HTR-8/SVneo (cell line): ENCODE measurements around the gene JAK1.
A peak's percentile ranks its signal among the peaks of the same experiment; 100 is the strongest.

ENCODE experiments used
- DNase-seq: peaks from one replicate; pipeline ENCODE4 v3.0.0; 2011; ENCODE audit warnings: low spot score, mixed read lengths; ENCODE audit not compliant: insufficient read length
- FAIRE-seq: peaks from 2 replicates; lab custom pipeline; 2011; peaks lifted over from hg19 to GRCh38; lab: Jason Lieb, UNC

The JAK1 gene

GRCh38 chr1:64955097-64956009 lies 11.0 kb downstream of the JAK1 start:
- FAIRE-seq: no peak
- DNase-seq: no peak

- FAIRE-seq: no peak
- DNase-seq: no peak
These were observed 13.1 kb downstream of the JAK1 start for GRCh38 chr1:64953241-64953640.

- DNase-seq: no peak
- FAIRE-seq: no peak
These were observed 16.0 kb downstream of the JAK1 start for GRCh38 chr1:64950284-64950809.

GRCh38 chr1:64948905-64949833 lies 17.2 kb downstream of the JAK1 start:
- FAIRE-seq (no peak), DNase-seq (no peak)

- DNase-seq (no peak), FAIRE-seq (no peak)
These were observed 18.1 kb downstream of the JAK1 start for GRCh38 chr1:64948216-64948615.

- DNase-seq (no peak), FAIRE-seq (no peak)
These were observed 19.4 kb downstream of the JAK1 start for GRCh38 chr1:64946916-64947315.

- DNase-seq (no peak), FAIRE-seq (no peak)
These were observed 21.4 kb downstream of the JAK1 start for GRCh38 chr1:64944913-64945312.

GRCh38 chr1:64942675-64943074 lies 23.7 kb downstream of the JAK1 start:
- no peak for FAIRE-seq

GRCh38 chr1:64942118-64942517 lies 24.2 kb downstream of the JAK1 start:
- FAIRE-seq (no peak), DNase-seq (no peak)

More at GRCh38 chr1:64942675-64943074, 23.7 kb downstream of the JAK1 start:
- no peak for DNase-seq

GRCh38 chr1:64941461-64942117 lies 24.8 kb downstream of the JAK1 start:
- FAIRE-seq (no peak), DNase-seq (no peak)

GRCh38 chr1:64940025-64940424 lies 26.3 kb downstream of the JAK1 start:
- FAIRE-seq (no peak), DNase-seq (no peak)

- no peak for DNase-seq
- no peak for FAIRE-seq
These were observed 27.4 kb downstream of the JAK1 start for GRCh38 chr1:64938991-64939390.

GRCh38 chr1:64936956-64937355 lies 29.4 kb downstream of the JAK1 start:
- FAIRE-seq (no peak), DNase-seq (no peak)

- DNase-seq: no peak
- FAIRE-seq: no peak
These were observed 30.7 kb downstream of the JAK1 start for GRCh38 chr1:64935551-64936155.

- FAIRE-seq (no peak), DNase-seq (no peak)
These were observed 31.5 kb downstream of the JAK1 start for GRCh38 chr1:64934878-64935275.

- DNase-seq (peak; percentile 33), FAIRE-seq (no peak)
These were observed 32.1 kb downstream of the JAK1 start for GRCh38 chr1:64934115-64934877.

GRCh38 chr1:64933296-64934070 lies 32.9 kb downstream of the JAK1 start:
- DNase-seq: no peak
- no peak for FAIRE-seq

GRCh38 chr1:64932962-64933295 lies 33.4 kb downstream of the JAK1 start:
- no peak for DNase-seq
- FAIRE-seq: no peak
